DOHH2 (cell line): Measurements from ENCODE around the gene LSM3.

Experiments
- H3F3A ChIP-seq: fragments of 200-600 bp; sonication (generic), shearing (Covaris generic); 2 replicates; pipeline ENCODE4 v1.6.0; 2016; ENCODE audit warnings: antibody characterized with exemption, mild to moderate bottlenecking; ENCODE audit not compliant: control insufficient read depth, insufficient read depth
- H3K27ac ChIP-seq: fragments of 200-600 bp; sonication (generic); 2 replicates; pipeline ENCODE4 v1.5.1; 2014; ENCODE audit warnings: low read depth, mild to moderate bottlenecking, low read length, moderate library complexity
- H3K27me3 ChIP-seq: fragments of 200-600 bp; sonication (generic); 2 replicates; pipeline ENCODE4 v1.6.1; 2014; ENCODE audit warnings: mild to moderate bottlenecking, low read length, mixed read lengths; ENCODE audit not compliant: control insufficient read depth
- H3K36me3 ChIP-seq: fragments of 200-600 bp; sonication (generic); 2 replicates; pipeline ENCODE4 v1.6.1; 2014; ENCODE audit warnings: mild to moderate bottlenecking, low read length, moderate library complexity, mixed read lengths; ENCODE audit not compliant: control insufficient read depth
- H3K4me1 ChIP-seq: fragments of 200-600 bp; sonication (generic); 2 replicates; pipeline ENCODE4 v1.6.1; 2014; ENCODE audit warnings: mild to moderate bottlenecking, low read length, mixed read lengths; ENCODE audit not compliant: control insufficient read depth
- H3K4me2 ChIP-seq: fragments of 200-600 bp; sonication (generic); 2 replicates; pipeline ENCODE4 v1.6.0; 2014; ENCODE audit warnings: mild to moderate bottlenecking, low read length, moderate library complexity
- H3K4me3 ChIP-seq: fragments of 200-600 bp; sonication (generic); 2 replicates; pipeline ENCODE4 v1.5.1; 2014; ENCODE audit warnings: mild to moderate bottlenecking, low read length, mixed read lengths
- H3K79me2 ChIP-seq: fragments of 200-600 bp; sonication (generic); 2 replicates; pipeline ENCODE4 v1.6.1; 2014; ENCODE audit warnings: mild to moderate bottlenecking, low read length, mixed read lengths; ENCODE audit not compliant: control insufficient read depth
- H3K9me2 ChIP-seq: fragments of 200-600 bp; sonication (generic); replicated peaks from 2 replicates; pipeline ENCODE4 v1.6.1; 2014; ENCODE audit warnings: mild to moderate bottlenecking, low read length, mixed read lengths; ENCODE audit not compliant: control insufficient read depth
- H3K9me3 ChIP-seq: fragments of 200-600 bp; sonication (generic); 2 replicates; pipeline ENCODE4 v1.6.1; 2014; ENCODE audit warnings: antibody characterized with exemption, low read length, mixed read lengths; ENCODE audit not compliant: control insufficient read depth, insufficient read depth
- H4K20me1 ChIP-seq: fragments of 200-600 bp; sonication (generic); 2 replicates; pipeline ENCODE4 v1.6.0; 2014; ENCODE audit warnings: low read depth, mild to moderate bottlenecking, antibody characterized with exemption, low read length, moderate library complexity; ENCODE audit not compliant: control insufficient read depth, insufficient read depth
- EZH2phosphoT487 ChIP-seq: fragments of 200-600 bp; sonication (generic); IDR thresholded peaks from 2 replicates; pipeline ENCODE4 v1.6.1; 2017; ENCODE audit warnings: borderline replicate concordance, mild to moderate bottlenecking, antibody characterized with exemption, low read length, moderate library complexity, mixed read lengths
- TF ChIP-seq, protein P1 (sequence below): fragments of 200-600 bp; sonication (generic); IDR thresholded peaks from one replicate; pipeline ENCODE4 v1.5.1; 2014; ENCODE audit warnings: antibody characterized with exemption, mild to moderate bottlenecking, low read depth, low read length; ENCODE audit not compliant: poor library complexity, severe bottlenecking

LSM3 gene

DNA sequence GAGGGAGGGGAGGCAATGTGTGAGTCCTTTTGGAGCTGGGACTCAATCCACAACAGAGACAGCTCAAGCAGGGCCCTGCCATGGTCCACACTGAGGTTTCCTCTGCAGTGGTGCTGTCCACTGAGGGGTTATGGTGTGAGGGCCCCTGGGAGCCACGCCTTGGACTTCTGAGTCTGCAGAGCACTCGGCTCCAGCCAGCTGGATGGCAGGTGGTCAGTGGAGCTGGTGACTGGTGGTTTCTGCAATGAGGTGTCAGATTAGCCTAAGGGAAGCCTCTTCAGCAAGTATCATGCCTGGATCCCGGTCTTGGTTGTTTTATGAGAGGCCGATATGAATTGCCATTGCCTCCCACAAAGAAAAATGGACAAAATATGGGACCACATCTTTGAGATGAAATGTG, 21.7 kb downstream of the LSM3 start:
- Histone ChIP-seq H3K4me3 (no peak overlapping the region), H3K9me3 (no peaks in the 10 kb centered on the region), H4K20me1 (0 out of 2 replicates have a peak, but pooled peaks cover 3% of the 10 kb centered on the region), H3F3A (no peaks in the 10 kb centered on the region), H3K27ac (no peak overlapping the region), H3K27me3 (no peaks in the 10 kb centered on the region), H3K9me2 (no peaks in the 10 kb centered on the region), H3K4me1 (peaks cover 15% of the 10 kb centered on the region), H3K36me3 (peaks cover 40% of the 10 kb centered on the region), H3K79me2 (peaks cover 10% of the 10 kb centered on the region), H3K4me2 (no peak overlapping the region)
- TF ChIP-seq, protein P1, sequence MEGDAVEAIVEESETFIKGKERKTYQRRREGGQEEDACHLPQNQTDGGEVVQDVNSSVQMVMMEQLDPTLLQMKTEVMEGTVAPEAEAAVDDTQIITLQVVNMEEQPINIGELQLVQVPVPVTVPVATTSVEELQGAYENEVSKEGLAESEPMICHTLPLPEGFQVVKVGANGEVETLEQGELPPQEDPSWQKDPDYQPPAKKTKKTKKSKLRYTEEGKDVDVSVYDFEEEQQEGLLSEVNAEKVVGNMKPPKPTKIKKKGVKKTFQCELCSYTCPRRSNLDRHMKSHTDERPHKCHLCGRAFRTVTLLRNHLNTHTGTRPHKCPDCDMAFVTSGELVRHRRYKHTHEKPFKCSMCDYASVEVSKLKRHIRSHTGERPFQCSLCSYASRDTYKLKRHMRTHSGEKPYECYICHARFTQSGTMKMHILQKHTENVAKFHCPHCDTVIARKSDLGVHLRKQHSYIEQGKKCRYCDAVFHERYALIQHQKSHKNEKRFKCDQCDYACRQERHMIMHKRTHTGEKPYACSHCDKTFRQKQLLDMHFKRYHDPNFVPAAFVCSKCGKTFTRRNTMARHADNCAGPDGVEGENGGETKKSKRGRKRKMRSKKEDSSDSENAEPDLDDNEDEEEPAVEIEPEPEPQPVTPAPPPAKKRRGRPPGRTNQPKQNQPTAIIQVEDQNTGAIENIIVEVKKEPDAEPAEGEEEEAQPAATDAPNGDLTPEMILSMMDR = no peak
- no peak for TF ChIP-seq EZH2phosphoT487

DNA sequence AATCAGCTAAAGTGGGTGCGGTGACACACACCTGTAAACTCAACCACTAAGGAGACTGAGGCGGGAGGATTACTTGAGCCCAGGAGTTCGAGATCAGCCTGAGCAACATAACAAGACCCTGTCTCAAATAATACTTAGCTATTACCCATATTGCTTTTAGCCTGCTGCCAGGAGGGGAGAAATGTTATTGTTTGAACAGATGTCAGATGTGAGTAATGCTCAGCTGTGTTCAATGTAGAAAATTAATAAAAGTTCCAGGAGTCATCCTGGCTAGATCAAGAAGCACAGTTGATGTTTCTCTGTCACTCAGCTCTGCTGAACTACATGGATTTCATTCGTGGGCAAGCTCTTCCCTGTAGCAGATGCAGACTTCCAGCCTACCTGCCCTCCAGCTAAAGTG, 22.2 kb downstream of the LSM3 start:
- no peaks in the 10 kb centered on the region for H3K9me2 ChIP-seq
- H3K4me3 ChIP-seq = no peak overlapping the region
- H3K9me3 ChIP-seq = no peaks in the 10 kb centered on the region
- H4K20me1 ChIP-seq = 0 out of 2 replicates have a peak, but pooled peaks cover 3% of the 10 kb centered on the region
- H3K36me3 ChIP-seq = peaks cover 36% of the 10 kb centered on the region
- no peaks in the 10 kb centered on the region for H3K27me3 ChIP-seq
- H3K27ac ChIP-seq = no peak overlapping the region
- TF ChIP-seq EZH2phosphoT487 = no peak
- TF ChIP-seq, protein P1 = no peak
- H3F3A ChIP-seq = no peaks in the 10 kb centered on the region
- H3K79me2 ChIP-seq = peaks cover 6% of the 10 kb centered on the region
- H3K4me2 ChIP-seq = no peak overlapping the region
- peaks cover 15% of the 10 kb centered on the region for H3K4me1 ChIP-seq

DNA sequence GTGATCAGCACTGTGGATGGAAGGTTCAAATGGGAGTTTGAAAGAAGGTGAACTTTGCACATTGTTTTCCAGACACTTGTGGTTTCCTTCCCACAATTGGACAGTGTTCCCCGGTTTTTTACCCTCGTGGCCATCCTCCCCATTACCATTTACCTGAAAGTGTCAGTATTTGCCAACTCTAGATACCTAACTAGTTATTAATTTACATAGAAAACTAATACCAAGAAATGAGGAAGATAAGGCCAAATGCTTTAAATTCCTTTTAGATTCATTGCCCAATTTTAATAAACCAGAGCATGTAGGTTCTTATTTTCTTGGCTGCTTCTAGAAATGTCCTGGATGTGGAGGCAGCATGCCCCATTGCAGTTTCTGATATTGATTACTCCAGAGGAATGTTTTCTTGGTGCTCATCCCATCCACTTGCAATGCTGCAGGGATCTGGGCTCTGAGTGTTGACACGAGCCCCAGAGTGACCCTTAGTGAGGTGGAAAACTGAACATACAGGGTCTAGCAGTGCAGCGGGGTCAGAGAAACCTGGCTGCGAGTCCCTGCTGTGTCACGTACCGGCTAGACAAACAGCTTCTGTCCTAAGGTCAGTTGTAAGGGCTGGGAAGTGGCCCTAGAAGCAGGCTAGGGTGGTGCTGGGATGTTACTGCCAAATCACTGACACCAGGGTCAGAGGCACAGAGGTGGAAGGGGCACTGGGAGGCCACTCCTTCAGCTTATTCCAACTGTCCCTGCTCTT, 23.5 kb downstream of the LSM3 start:
- TF ChIP-seq, protein P1 = no peak
- no peak for TF ChIP-seq EZH2phosphoT487
- H3K4me2 ChIP-seq = no peak overlapping the region

More for the DNA sequence above, 23.5 kb downstream of the LSM3 start:
- H3K27ac ChIP-seq = no peak overlapping the region
- H3K27me3 ChIP-seq = no peaks in the 10 kb centered on the region
- H4K20me1 ChIP-seq = no peaks in the 10 kb centered on the region
- no peaks in the 10 kb centered on the region for H3K79me2 ChIP-seq
- no peak overlapping the region for H3K4me3 ChIP-seq
- no peaks in the 10 kb centered on the region for H3K9me2 ChIP-seq
- peaks cover 15% of the 10 kb centered on the region for H3K4me1 ChIP-seq
- no peaks in the 10 kb centered on the region for H3K9me3 ChIP-seq
- peaks cover 26% of the 10 kb centered on the region for H3K36me3 ChIP-seq
- no peaks in the 10 kb centered on the region for H3F3A ChIP-seq
